CD4-positive, alpha-beta T cell treated with Interleukin-10 for 1 hour (primary cell): ENCODE data around the gene TAGAP.

Experiments
- DNase-seq: peaks from one replicate; pipeline ENCODE4 v3.0.0-alpha.2; 2020

Gene TAGAP

DNA sequence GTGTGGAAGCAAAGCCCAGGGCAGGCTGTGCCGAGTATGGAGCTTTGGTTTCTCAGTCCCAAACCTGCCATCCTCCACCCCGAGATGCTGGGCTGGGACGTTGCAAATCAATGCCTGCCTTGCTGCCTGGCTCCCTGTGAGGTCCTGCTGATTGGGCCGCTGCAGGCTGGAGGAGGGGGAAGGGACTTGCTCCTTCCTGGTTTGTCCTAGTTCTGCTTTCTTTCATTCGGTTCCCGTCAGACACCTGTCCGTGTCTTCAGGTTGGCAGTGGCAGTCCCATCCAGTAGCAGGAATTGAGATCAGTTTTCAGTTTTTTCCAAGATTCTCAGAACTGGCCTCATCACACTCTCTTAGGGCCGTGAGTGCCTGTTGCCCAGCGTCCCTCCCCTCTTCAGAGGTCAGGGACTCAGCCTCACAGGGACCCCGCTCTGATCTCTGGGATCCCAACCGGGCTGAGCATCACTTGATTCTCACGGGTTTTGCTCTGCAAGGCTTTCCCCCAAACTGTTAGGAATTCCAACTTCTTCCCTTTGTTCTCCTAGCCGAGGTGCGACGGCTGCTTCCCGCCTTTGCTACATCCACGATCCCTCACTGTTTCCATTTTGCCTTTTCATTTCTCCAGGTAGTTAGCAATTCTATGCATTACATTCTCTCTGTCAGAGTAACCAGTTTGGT is 24.2 kb upstream of the TAGAP start:
- no peak for DNase-seq

DNA sequence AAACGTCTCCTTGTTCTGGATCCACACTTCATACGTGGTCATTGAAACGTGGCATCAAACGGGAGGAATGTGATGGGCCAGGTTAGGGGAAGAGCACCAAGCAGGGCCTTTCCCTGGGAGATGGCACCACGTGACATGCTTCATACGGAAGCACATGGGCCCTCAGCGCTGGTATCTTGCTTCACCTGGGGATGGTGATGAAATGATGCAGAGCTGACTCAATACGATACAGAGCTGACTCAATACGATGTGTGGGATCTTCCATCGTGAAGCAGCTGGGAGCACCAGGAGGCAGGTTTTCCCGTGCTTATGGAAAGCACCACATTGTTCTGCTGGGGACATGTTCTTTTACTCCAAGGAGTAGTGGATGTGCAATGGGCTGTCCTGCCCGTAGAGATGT is 22.5 kb upstream of the TAGAP start:
- no peak for DNase-seq

DNA sequence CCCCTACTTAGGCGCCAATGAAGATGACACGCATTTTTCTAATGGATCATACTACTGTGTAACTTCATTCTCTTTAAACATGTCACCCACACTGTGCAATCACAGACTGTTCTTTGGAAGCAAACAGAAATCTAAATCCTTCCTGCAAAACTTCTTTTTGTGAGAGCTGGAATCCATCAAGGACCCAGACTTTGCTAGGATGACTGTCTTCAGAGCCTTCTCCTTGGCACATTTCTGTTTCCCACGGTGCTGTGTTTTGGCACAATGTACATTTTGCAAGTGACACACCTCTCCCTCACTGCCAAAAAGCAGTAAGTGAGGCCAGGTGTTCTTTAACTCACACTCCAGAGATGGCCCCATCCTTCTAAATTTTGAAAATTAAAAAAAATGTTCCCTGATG is 21.7 kb upstream of the TAGAP start:
- DNase-seq: no peak

DNA sequence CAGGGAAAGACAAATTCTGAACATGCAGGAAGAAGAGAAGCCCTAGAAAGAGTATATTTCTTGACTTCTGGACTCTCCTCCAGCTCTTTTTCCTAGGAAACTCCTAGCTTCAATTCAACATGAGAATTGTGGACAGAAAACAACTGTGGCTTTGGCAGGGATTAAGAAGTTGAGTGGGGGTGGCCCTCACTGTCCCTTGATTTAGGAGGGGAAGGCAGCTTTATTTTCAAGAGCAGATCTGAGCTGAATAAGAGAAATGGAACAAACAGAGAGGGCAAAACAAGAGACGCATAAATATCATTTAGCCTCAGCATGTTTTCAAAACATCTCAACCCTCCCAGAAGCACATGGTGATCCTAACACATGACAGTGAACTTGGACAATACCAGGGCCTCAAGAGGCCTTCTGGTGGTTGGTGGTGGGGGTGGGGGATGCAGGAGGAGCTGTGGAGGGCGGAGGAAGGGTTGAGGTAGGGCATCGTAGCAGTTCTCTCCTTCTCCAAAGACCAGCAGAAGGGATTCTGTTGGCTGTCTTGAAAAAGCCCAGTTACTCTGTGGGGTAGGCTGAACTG is 21.1 kb upstream of the TAGAP start:
- no peak for DNase-seq

DNA sequence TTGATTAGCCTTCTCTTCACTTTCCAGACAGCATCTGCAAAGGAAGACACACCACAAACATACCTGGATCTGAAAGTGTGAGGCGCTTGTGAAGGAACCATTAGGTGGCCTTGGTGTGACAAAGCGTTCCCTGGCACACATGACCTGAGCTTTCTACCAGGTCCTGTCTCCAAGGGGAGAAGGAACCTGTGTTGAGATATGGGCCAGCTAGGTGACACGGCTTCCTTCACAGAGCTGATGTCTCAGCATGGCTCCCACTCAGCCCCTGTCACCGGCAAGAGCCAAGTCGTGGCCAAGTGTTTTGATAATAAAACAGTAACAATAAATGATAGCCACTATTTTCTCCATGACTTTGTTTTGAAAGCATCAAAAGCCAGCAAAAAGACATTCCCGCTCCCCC is 20.3 kb upstream of the TAGAP start:
- DNase-seq: no peak

DNA sequence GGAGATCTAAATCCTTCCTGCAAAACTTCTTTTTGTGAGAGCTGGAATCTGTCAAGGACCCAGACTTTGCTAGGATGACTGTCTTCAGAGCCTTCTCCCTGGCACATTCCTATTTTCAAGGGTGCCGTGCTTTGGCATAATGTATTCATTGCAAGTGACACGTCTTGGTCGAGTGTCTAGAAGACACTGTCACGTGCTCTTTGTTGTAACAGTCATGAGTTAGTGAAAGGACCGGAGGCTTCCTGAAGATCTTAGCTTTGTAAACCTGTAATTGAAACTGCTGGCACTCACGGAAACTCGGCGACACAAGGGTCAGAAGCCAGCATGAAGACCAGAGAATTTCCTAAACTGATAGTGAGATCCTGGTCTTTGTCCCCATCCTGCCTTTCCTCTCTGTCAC is 19.7 kb upstream of the TAGAP start:
- peak; percentile 31 for DNase-seq

DNA sequence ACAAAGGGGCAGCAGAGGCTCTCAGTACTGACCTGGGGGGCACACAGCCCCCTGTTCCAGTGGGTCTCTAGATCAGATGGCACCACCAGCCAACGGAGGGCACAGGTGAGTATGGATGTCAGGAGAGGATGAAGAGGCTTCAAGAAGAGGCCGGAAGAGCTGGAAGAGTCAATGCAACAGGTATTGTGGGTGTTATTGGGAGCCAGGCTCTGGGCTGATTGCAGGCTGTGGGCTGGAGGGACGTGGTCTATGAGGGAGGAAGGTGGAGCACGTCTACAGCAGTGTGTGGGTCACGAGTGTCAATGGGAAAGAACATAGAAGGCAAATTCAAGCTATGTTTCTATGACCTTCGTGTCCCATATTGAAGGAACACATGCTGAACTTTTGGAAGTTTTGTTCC is 18.8 kb upstream of the TAGAP start:
- no peak for DNase-seq

DNA sequence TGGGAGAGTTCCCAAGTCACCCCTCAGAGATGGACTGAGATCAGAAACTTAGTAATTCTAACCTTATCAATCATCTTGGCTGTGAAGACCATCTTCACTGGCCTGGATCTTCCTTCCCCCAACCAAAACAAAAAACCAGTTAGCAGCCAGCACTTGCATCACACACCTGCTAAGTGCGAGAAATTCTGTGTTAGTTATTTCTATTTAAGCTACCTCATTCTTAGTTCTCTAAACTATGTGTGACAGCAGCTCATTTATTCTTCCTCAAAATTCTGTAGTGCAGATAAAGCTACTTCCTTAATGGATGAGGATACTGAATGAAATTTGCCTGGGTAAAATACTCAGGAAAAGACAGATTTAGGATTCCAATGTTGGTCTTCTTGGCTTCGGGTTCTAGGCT is 18.2 kb upstream of the TAGAP start:
- DNase-seq: no peak

DNA sequence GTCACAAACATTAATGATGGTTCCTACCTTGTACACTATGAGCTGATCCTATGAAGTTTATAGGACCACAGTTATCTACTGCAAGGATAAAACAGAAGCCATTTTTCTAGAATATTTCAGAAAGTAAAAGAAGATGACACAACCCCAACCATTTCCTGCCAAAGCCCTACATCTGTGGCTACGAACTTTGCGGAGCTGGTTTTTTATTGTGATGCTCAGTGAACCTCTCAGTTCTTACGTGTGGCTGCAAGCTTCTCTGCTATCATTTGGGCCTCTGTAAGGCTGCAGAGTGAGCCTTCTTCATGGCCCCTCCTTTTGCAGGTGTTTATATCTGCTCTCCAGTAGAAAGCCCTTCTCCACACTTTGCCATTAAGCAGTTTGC is 17.8 kb upstream of the TAGAP start:
- peak; percentile 81 for DNase-seq

DNA sequence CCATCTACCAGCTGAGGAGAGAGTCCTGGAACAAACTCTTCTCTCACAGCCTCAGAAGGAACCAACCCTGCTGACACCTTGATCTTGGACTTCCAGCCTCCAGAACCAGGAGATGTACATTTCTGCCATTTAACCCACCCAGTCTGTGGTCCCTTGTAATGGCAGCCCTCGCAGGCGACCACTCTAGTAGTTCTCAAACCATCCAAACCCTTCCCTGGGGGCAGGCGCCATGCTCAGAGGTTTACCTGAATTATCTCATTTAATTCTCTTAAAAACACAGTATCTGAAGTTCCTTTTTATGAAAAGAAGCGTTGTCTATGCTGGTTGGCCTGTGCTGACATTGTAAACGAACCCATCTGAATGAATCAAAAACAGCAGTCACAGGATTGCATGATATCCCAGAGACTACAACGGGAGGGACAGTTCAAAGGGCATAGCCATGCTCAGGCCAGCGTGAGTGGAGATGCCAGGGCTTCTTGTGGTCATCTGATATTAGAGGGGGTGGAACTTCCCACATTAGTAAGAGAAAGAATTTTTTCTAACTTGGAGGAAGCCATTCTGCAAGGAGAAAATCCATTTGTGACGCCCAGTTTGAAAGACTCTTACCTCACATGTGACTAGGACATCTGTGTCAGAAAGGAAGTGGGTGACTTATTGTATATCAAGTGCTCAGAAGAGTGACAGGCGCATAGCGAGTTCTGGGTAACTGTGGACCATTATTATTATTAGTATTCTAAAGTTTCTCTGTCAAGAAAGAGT is 17.2 kb upstream of the TAGAP start:
- DNase-seq: peak; percentile 71

DNA sequence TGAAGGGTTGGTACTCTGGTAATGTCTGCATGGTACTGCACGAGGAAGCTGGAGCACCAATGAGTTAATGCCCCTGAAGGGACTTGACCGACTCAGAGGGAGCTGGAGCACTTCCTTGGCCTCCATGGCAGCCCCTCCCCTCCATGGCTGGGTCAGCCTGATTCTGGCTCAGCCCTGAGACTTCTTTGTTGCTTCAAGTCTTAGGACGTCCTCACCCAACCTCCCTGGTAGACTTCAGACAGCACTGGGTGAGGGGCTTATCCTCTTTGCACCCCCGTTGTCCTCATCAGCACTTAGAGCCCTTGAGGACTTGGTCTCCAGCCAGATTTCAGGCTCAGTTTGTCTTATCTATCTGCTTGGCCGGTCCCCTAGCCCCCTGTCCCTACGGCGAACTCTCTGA is 16.4 kb upstream of the TAGAP start:
- no peak for DNase-seq

DNA sequence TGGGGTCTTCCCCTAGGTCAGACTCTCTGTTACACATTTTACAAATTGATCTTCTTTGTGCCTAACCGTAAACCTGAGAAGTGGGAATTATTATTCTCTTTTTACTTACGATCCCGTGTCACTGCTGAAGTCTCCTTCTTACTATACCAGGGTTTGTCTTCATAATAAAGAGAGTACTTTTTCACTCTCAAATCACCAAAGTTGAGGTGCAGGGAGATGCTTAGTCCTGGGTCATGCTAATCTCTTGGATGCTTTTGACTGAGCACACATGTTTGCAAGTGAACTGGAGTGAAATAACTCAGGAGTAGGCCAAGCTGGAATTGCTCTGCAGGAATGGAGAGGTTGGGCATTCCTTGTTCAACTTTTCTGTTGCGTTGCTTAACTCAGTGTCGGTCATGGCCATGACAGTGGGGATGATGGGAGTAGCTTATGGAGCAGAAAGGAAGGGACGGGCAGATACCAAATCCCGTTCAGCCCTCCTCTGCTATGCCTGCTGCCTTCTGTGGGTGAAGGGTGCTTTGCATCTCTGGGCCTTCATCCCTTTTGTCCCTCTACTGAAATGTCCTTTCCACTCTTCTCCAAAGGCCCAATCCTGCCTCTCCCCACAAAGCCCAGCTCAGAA is 15.2 kb upstream of the TAGAP start:
- DNase-seq: no peak

DNA sequence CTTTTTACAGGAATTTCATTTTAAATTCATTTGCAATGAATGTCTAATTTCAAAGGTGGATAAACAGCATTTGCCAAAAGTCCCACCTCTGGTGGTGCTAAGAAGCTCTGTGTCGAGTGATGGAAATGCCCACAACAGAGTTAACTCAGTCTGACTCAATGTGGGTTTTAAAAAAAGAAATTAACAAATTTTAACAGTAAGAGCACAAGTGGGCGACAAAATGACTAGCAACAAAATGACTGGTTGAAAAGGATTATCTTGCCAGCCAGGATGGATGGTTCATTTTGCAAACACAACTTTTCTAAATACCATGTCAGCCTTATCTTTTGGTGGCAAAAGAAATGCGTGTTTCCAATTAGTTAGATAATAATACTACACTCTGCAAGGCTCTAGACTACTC is 14.3 kb upstream of the TAGAP start:
- no peak for DNase-seq

DNA sequence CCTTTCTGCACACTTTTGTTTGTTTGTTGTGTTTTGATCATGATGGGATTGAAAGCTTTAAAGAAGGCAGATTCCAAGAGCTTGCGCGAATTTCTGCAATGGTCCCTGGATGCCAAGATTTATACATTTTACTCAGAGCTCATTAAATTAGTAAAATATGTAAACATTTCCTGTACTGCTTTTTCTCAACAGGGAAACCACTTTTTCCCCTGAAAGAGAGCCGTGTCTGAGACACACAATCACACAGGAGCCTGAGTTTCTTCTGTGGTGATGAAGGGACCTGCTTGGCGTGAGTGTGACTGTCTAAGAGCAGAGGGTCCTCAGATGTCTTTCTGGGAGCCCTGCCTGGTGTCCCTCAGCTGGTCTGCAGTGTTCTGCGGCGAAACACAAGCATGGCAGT is 12.1 kb upstream of the TAGAP start:
- DNase-seq: no peak

DNA sequence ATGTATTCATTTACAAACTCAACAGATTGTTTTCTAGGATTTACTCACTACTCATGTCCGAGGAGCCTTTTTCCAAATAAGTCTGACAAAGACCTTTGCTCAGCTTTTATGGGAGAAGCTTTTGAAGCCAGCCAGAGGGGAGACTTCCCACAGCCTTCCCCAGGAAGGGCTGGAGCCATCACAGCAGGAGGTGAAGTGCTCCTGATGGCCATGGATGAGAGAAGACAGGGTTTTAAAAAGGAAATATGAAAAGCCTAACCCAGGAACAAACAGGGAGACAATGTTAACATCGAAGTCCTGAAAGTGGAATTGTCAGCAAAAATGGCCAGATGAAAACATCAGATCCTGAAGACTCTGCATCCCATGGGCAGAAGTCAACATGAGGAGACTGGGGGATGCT is 11.6 kb upstream of the TAGAP start:
- no peak for DNase-seq

DNA sequence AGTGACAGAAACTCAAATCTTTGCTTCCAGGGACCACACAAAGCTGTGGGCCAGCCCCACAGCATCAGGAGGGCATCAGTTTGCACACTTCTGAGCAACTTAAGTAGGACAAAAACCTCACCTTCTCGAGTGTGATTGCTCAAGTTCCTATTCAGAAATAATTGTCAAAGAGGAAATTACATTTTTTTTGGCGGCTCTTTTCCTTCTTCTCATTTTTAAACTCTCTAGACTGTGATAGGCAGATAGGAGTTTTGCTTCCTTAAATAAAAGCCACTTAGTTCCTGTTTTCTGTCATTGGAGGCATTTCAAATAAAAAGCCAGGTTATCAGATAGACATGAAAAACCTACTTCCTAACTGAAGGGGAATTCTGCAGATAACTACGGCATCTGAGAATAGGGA is 11.2 kb upstream of the TAGAP start:
- DNase-seq: no peak

DNA sequence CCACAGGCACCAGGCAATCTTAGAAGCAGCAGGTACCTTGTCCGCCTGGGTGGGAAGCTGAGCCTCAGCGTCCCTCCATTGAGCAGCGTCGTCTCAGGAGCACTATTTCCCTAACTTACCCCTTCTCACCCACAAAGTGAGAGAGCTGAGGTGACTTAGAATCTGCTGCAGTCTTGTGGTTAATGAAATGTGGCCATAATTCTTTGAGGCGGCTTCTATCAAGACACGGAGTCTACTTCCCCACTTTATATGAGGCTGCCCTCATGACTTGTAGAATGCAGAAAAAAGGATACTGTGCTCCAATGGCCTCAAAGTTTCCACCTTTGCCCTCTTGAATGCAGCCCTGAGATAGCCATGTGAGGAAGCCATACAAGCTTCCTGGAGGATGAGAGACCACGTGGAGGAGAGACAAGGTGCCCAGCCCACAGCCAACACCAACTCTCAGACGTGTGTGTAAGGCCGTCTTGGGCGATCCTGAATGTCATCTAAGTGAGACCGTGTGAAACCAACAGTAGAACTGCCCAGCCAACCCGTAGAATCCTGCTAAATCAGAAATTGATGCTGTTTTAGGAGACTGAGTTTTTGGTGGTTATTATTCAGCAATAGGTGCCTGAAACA is 9.1 kb upstream of the TAGAP start:
- peak; percentile 53 for DNase-seq

DNA sequence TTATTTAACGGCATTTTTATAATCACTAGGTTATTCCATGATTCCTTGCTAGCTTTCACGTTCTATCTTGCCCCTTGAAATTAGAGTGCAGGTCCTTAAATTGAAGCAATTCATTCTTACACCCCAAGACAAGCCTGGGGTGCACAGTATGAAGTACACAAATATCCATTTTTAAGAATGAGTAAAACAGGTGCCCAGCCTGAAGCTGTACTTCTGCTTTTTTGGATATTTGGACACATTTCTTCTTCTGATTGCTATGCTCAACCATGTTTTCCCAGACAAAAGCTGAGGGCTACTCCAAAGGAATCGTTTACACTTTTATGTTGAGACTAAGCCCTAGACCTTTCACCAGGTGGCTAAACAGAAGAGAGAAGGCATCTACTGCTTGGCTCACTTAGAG is 7.9 kb upstream of the TAGAP start:
- no peak for DNase-seq

DNA sequence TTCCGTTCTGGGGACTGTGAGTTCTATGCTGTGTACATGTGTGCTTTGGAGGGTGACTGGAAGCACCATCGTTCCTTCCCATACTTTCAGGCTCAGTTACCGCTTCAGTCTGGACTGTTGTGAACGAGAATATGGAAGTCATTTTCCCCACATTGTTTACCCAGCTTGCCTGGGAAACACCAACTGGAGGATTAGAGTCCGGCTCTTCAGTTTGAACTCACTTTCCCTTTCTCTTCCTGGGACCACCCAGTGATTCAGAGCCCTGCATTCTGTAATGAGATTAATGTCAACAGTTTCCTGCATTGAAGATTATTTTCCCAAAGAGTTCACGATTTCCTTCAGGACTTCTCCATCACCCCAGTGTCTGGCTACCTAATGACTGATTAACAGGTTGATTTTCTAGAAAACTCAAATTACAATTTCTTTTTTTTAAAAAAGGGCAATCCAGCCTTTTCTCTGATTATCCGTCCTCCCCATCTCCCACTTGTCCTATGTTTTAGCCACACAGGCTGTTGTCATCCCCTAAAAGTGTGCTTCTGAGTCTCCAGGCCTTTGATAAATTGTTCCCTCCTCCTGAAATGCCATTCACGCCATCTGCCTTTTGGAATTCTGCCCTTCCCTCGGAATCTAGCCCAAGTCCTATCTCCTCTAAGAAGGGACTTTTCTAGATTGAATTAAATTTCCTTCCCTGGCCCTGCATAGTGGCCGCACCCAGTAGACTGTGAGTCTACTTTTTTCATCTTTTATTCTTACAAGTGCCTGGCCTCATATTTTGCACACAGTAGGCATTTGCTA is 3.3 kb upstream of the TAGAP start:
- DNase-seq: no peak

DNA sequence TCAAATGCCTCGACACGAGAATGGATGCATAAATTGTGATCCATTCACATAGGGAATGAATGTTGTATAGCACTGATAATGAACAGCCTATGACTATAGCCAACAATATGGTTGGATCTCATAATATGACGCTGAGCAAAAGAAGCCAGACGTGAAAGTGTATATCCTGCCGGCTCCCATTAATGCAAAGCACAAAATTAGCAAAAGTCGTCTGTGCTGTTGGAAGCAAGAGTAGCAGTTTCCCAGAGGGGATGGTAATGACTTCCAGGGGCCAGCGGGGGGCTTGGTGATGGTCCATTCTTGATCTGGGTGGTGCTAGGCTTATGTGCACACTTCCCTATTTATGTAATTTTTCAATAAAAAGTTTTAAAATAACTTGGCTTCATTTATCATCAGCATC is 1.0 kb upstream of the TAGAP start:
- DNase-seq: no peak

DNA sequence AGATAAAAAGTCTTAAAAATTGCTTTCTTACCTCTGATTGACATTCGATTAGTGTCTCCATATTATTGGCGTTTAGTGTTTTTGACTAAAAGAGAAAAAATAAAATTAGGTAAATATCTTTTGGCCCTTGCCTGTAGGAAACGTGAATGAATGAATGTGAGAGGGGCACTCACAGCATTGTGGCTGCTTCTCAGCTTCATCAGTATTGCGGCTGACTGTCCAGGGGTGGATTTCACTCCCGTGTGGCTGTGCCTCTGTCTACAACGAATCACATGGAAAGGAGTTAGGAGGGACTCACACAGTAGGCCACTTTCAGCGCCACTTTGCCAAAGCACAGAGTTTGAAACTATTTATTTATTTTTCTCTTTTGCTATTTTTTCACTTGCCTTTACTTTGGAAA is 844 bp downstream of the TAGAP start:
- peak; percentile 59 for DNase-seq

DNA sequence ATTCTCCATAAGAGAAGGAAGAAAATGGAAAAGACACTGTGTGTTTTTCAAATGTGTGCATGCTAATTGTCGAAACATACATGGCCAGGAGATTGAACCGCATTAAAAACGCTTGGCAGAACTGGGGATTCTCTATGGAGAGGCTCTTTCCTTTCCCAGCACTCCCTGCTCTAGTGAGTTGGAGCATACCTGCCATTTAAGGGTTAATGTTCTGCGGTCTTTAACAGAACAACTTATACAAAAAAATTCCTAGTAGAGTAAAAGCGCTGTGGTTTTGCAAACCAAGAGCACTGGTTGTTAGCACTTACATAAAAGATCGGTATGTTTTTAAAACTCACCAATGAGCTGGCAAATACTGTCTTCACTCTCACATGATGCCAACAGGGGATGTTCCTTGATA is 1.5 kb downstream of the TAGAP start:
- peak; percentile 76 for DNase-seq

DNA sequence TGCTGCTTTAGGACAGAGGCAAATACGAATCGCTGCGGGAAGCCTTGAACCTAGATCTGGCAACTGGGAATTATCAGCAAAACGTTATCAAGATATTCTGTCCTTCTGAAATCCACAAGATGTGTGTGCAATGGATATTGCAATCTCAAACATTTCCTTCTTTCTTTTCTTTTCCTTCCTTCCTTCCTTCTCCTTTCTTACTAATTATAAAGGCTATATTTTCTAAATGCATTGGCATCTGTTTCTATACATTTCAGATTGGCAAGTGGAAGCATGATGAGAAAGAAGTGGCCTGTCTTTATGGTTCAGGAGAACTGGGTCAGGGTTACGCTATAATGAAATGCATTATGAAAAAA is 2.0 kb downstream of the TAGAP start:
- DNase-seq: no peak
